Osteocyte (in vitro differentiated cells): ENCODE data around the gene SIGLEC15. TPM values are rescaled to one million over a fixed set of nuclear protein-coding genes. Genes with fewer than 3 reads are reported as not detected.

ENCODE experiments used
- DNase-seq: peaks from one replicate; pipeline ENCODE4 v3.0.0; 2021; ENCODE audit warnings: mixed read lengths; ENCODE audit not compliant: unreplicated experiment; ENCODE audit errors: extremely low spot score
- H3K27ac Mint-ChIP-seq: one replicate; pipeline ENCODE4 v1.8.0; 2021; ENCODE audit warnings: mild to moderate bottlenecking, mixed read lengths; ENCODE audit not compliant: unreplicated experiment
- H3K27me3 Mint-ChIP-seq: one replicate; pipeline ENCODE4 v1.8.0; 2021; ENCODE audit warnings: mixed read lengths; ENCODE audit not compliant: unreplicated experiment
- H3K36me3 Mint-ChIP-seq: one replicate; pipeline ENCODE4 v1.8.0; 2021; ENCODE audit warnings: mixed read lengths; ENCODE audit not compliant: unreplicated experiment
- H3K4me1 Mint-ChIP-seq: one replicate; pipeline ENCODE4 v1.8.0; 2021; ENCODE audit warnings: mixed read lengths; ENCODE audit not compliant: unreplicated experiment
- H3K4me3 Mint-ChIP-seq: one replicate; pipeline ENCODE4 v1.8.0; 2021; ENCODE audit warnings: mild to moderate bottlenecking, moderate library complexity, mixed read lengths; ENCODE audit not compliant: unreplicated experiment
- H3K9me3 Mint-ChIP-seq: one replicate; pipeline ENCODE4 v1.8.0; 2021; ENCODE audit warnings: mixed read lengths; ENCODE audit not compliant: unreplicated experiment
- total RNA-seq: library from RNA; stranded (reverse); gene quantifications from 2 replicates; pipeline ENCODE4 v1.2.1, GENCODE V29; 2021
- TF ChIP-seq, protein P1 (sequence below): fragments of 200-600 bp; sonication (generic); IDR thresholded peaks from 2 replicates; pipeline ENCODE4 v1.5.0; 2021; ENCODE audit warnings: antibody characterized with exemption, mild to moderate bottlenecking, moderate library complexity

Gene SIGLEC15
- total RNA-seq, 1 donor from 2014 or later = 0.13 TPM

GRCh38 chr18:45851161-45851925, 25.9 kb downstream of the SIGLEC15 start:
- H3K27ac Mint-ChIP-seq = no peak overlapping the region
- TF ChIP-seq, protein P1, sequence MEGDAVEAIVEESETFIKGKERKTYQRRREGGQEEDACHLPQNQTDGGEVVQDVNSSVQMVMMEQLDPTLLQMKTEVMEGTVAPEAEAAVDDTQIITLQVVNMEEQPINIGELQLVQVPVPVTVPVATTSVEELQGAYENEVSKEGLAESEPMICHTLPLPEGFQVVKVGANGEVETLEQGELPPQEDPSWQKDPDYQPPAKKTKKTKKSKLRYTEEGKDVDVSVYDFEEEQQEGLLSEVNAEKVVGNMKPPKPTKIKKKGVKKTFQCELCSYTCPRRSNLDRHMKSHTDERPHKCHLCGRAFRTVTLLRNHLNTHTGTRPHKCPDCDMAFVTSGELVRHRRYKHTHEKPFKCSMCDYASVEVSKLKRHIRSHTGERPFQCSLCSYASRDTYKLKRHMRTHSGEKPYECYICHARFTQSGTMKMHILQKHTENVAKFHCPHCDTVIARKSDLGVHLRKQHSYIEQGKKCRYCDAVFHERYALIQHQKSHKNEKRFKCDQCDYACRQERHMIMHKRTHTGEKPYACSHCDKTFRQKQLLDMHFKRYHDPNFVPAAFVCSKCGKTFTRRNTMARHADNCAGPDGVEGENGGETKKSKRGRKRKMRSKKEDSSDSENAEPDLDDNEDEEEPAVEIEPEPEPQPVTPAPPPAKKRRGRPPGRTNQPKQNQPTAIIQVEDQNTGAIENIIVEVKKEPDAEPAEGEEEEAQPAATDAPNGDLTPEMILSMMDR = no peak
- H3K27me3 Mint-ChIP-seq = no peaks in the 10 kb centered on the region
- peaks cover 6% of the 10 kb centered on the region for H3K4me1 Mint-ChIP-seq
- no peak overlapping the region for H3K4me3 Mint-ChIP-seq
- H3K9me3 Mint-ChIP-seq = no peaks in the 10 kb centered on the region
- H3K36me3 Mint-ChIP-seq = peaks cover 62% of the 10 kb centered on the region
- DNase-seq = no peak

DNA sequence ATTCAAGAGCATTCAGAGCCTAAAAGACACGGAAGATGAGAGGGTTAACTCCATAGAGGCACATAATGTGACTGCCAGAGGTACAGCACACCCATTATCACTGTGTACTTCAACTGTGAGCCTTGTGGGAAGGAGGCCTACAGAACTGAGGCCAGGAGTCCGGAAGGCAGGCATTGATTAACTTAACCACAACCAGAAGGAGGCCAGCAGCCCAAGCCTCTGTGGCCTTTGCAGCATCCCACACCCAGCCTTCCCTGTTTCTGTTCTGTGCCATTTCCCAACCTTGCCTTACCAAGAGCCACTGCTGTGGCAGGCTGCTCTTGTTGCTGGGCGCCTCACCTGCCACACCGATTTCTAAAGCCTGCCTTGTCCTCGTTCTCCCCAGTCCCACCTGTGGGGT, 27.2 kb downstream of the SIGLEC15 start:
- TF ChIP-seq, protein P1 = no peak
- Mint-ChIP-seq H3K36me3 (peaks cover 71% of the 10 kb centered on the region), H3K27ac (no peak overlapping the region), H3K27me3 (no peaks in the 10 kb centered on the region), H3K4me1 (peaks cover 2% of the 10 kb centered on the region), H3K4me3 (no peak overlapping the region), H3K9me3 (no peaks in the 10 kb centered on the region)
- DNase-seq = no peak

- H3K27ac Mint-ChIP-seq = no peak overlapping the region
- no peaks in the 10 kb centered on the region for H3K9me3 Mint-ChIP-seq
- H3K36me3 Mint-ChIP-seq = peaks cover 77% of the 10 kb centered on the region
- H3K4me1 Mint-ChIP-seq = no peaks in the 10 kb centered on the region
- no peak for DNase-seq
- TF ChIP-seq, protein P1 = no peak
- no peak overlapping the region for H3K4me3 Mint-ChIP-seq
- H3K27me3 Mint-ChIP-seq = no peaks in the 10 kb centered on the region
These were observed 28.6 kb downstream of the SIGLEC15 start for GRCh38 chr18:45854036-45854586.

DNA sequence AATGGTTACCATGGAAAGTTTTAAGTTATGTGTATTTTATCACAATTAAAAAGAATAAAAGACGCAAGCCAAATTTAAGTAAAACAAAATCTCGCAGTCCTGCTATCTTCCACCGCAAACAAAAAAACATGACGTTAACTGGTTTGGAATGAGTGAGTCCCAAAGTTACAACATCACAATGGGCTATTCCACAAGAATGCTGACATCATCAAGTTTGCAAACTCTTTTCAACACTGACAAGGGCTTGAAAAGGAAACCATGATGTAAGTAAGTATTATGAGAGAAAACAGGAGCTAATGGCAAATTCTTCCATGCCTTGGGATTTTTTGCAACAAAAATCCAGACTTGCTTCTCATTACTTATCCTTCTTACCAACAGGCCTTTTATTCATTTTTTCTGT, 31.1 kb downstream of the SIGLEC15 start:
- Mint-ChIP-seq H3K4me3 (no peak overlapping the region), H3K27me3 (no peaks in the 10 kb centered on the region), H3K36me3 (peaks cover 78% of the 10 kb centered on the region), H3K9me3 (no peaks in the 10 kb centered on the region), H3K27ac (no peak overlapping the region), H3K4me1 (no peaks in the 10 kb centered on the region)
- no peak for DNase-seq
- TF ChIP-seq, protein P1 = no peak

GRCh38 chr18:45859334-45859733, 33.9 kb downstream of the SIGLEC15 start:
- no peak for DNase-seq
- TF ChIP-seq, protein P1 = no peak
- Mint-ChIP-seq H3K9me3 (no peaks in the 10 kb centered on the region), H3K4me3 (no peak overlapping the region), H3K36me3 (peaks cover 79% of the 10 kb centered on the region), H3K27ac (no peak overlapping the region), H3K27me3 (no peaks in the 10 kb centered on the region), H3K4me1 (no peaks in the 10 kb centered on the region)
